DOHH2 (cell line): ENCODE measurements around the gene CYSLTR2.

Experiments used
- H3F3A ChIP-seq: fragments of 200-600 bp; sonication (generic), shearing (Covaris generic); 2 replicates; pipeline ENCODE4 v1.6.0; 2016; ENCODE audit warnings: antibody characterized with exemption, mild to moderate bottlenecking; ENCODE audit not compliant: control insufficient read depth, insufficient read depth
- H3K27ac ChIP-seq: fragments of 200-600 bp; sonication (generic); 2 replicates; pipeline ENCODE4 v1.5.1; 2014; ENCODE audit warnings: low read depth, mild to moderate bottlenecking, low read length, moderate library complexity
- H3K27me3 ChIP-seq: fragments of 200-600 bp; sonication (generic); 2 replicates; pipeline ENCODE4 v1.6.1; 2014; ENCODE audit warnings: mild to moderate bottlenecking, low read length, mixed read lengths; ENCODE audit not compliant: control insufficient read depth
- H3K36me3 ChIP-seq: fragments of 200-600 bp; sonication (generic); 2 replicates; pipeline ENCODE4 v1.6.1; 2014; ENCODE audit warnings: mild to moderate bottlenecking, low read length, moderate library complexity, mixed read lengths; ENCODE audit not compliant: control insufficient read depth
- H3K4me1 ChIP-seq: fragments of 200-600 bp; sonication (generic); 2 replicates; pipeline ENCODE4 v1.6.1; 2014; ENCODE audit warnings: mild to moderate bottlenecking, low read length, mixed read lengths; ENCODE audit not compliant: control insufficient read depth
- H3K4me2 ChIP-seq: fragments of 200-600 bp; sonication (generic); 2 replicates; pipeline ENCODE4 v1.6.0; 2014; ENCODE audit warnings: mild to moderate bottlenecking, low read length, moderate library complexity
- H3K4me3 ChIP-seq: fragments of 200-600 bp; sonication (generic); 2 replicates; pipeline ENCODE4 v1.5.1; 2014; ENCODE audit warnings: mild to moderate bottlenecking, low read length, mixed read lengths
- H3K79me2 ChIP-seq: fragments of 200-600 bp; sonication (generic); 2 replicates; pipeline ENCODE4 v1.6.1; 2014; ENCODE audit warnings: mild to moderate bottlenecking, low read length, mixed read lengths; ENCODE audit not compliant: control insufficient read depth
- H3K9me2 ChIP-seq: fragments of 200-600 bp; sonication (generic); replicated peaks from 2 replicates; pipeline ENCODE4 v1.6.1; 2014; ENCODE audit warnings: mild to moderate bottlenecking, low read length, mixed read lengths; ENCODE audit not compliant: control insufficient read depth
- H3K9me3 ChIP-seq: fragments of 200-600 bp; sonication (generic); 2 replicates; pipeline ENCODE4 v1.6.1; 2014; ENCODE audit warnings: antibody characterized with exemption, low read length, mixed read lengths; ENCODE audit not compliant: control insufficient read depth, insufficient read depth
- H4K20me1 ChIP-seq: fragments of 200-600 bp; sonication (generic); 2 replicates; pipeline ENCODE4 v1.6.0; 2014; ENCODE audit warnings: low read depth, mild to moderate bottlenecking, antibody characterized with exemption, low read length, moderate library complexity; ENCODE audit not compliant: control insufficient read depth, insufficient read depth
- EZH2phosphoT487 ChIP-seq: fragments of 200-600 bp; sonication (generic); IDR thresholded peaks from 2 replicates; pipeline ENCODE4 v1.6.1; 2017; ENCODE audit warnings: borderline replicate concordance, mild to moderate bottlenecking, antibody characterized with exemption, low read length, moderate library complexity, mixed read lengths
- TF ChIP-seq, protein P1 (sequence below): fragments of 200-600 bp; sonication (generic); IDR thresholded peaks from one replicate; pipeline ENCODE4 v1.5.1; 2014; ENCODE audit warnings: antibody characterized with exemption, mild to moderate bottlenecking, low read depth, low read length; ENCODE audit not compliant: poor library complexity, severe bottlenecking

The CYSLTR2 gene

DNA sequence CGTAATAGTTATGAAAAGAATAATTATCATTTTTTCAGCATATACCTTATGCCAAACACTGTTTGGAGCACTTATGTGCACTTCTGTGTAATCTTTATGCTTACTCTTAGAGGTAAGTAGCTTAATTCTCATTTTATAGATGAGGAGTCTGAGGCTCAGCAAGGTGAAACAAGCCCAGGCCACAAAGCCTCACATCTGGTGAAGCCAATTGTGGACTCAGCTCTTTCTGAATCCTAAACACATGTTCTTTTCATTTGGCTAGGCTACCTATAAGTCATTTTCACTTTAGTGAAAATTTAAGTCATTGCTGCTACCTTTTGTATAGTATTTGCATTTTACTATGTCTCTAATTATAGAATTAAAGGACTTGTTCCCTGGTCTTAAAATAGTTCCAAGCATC lies 84.0 kb downstream of the CYSLTR2 start:
- H4K20me1 ChIP-seq = no peaks in the 10 kb centered on the region
- no peak overlapping the region for H3K4me3 ChIP-seq
- H3K36me3 ChIP-seq = no peaks in the 10 kb centered on the region
- no peak overlapping the region for H3K4me2 ChIP-seq
- no peak for TF ChIP-seq EZH2phosphoT487
- TF ChIP-seq, protein P1, sequence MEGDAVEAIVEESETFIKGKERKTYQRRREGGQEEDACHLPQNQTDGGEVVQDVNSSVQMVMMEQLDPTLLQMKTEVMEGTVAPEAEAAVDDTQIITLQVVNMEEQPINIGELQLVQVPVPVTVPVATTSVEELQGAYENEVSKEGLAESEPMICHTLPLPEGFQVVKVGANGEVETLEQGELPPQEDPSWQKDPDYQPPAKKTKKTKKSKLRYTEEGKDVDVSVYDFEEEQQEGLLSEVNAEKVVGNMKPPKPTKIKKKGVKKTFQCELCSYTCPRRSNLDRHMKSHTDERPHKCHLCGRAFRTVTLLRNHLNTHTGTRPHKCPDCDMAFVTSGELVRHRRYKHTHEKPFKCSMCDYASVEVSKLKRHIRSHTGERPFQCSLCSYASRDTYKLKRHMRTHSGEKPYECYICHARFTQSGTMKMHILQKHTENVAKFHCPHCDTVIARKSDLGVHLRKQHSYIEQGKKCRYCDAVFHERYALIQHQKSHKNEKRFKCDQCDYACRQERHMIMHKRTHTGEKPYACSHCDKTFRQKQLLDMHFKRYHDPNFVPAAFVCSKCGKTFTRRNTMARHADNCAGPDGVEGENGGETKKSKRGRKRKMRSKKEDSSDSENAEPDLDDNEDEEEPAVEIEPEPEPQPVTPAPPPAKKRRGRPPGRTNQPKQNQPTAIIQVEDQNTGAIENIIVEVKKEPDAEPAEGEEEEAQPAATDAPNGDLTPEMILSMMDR = no peak
- no peak overlapping the region for H3K27ac ChIP-seq
- no peaks in the 10 kb centered on the region for H3K27me3 ChIP-seq
- no peaks in the 10 kb centered on the region for H3F3A ChIP-seq
- no peaks in the 10 kb centered on the region for H3K4me1 ChIP-seq
- H3K9me3 ChIP-seq = no peaks in the 10 kb centered on the region
- no peaks in the 10 kb centered on the region for H3K9me2 ChIP-seq
- H3K79me2 ChIP-seq = no peaks in the 10 kb centered on the region

GRCh38 chr13:48738311-48738710 lies 84.6 kb downstream of the CYSLTR2 start:
- no peaks in the 10 kb centered on the region for H3K9me3 ChIP-seq
- H3K79me2 ChIP-seq = no peaks in the 10 kb centered on the region
- no peaks in the 10 kb centered on the region for H3K4me1 ChIP-seq
- H3K36me3 ChIP-seq = no peaks in the 10 kb centered on the region
- TF ChIP-seq, protein P1 = no peak
- TF ChIP-seq EZH2phosphoT487 = no peak
- H4K20me1 ChIP-seq = no peaks in the 10 kb centered on the region
- no peaks in the 10 kb centered on the region for H3K9me2 ChIP-seq
- H3F3A ChIP-seq = no peaks in the 10 kb centered on the region
- H3K27ac ChIP-seq = no peak overlapping the region
- no peak overlapping the region for H3K4me2 ChIP-seq
- H3K27me3 ChIP-seq = no peaks in the 10 kb centered on the region
- H3K4me3 ChIP-seq = no peak overlapping the region

- Histone ChIP-seq H3K4me1 (no peaks in the 10 kb centered on the region), H3K27me3 (no peaks in the 10 kb centered on the region)
These were observed 85.7 kb downstream of the CYSLTR2 start for GRCh38 chr13:48739386-48739964.

More at GRCh38 chr13:48739386-48739964, 85.7 kb downstream of the CYSLTR2 start:
- no peaks in the 10 kb centered on the region for H4K20me1 ChIP-seq
- H3K4me2 ChIP-seq = no peak overlapping the region
- no peak for TF ChIP-seq EZH2phosphoT487
- TF ChIP-seq, protein P1 = no peak
- H3K79me2 ChIP-seq = no peaks in the 10 kb centered on the region
- H3K4me3 ChIP-seq = no peak overlapping the region
- H3K27ac ChIP-seq = no peak overlapping the region
- H3F3A ChIP-seq = no peaks in the 10 kb centered on the region
- no peaks in the 10 kb centered on the region for H3K9me2 ChIP-seq
- H3K36me3 ChIP-seq = no peaks in the 10 kb centered on the region
- no peaks in the 10 kb centered on the region for H3K9me3 ChIP-seq
